Pons (tissue), 1 donor: ENCODE data around the gene CADM2.
A peak's percentile ranks its signal among the peaks of the same experiment; 100 is the strongest.
"Not testable (repeated sequence)": the region's sequence is repeated elsewhere in the genome, so short reads cannot be mapped to it uniquely, and the experiment has no call there.

Source experiments
- DNase-seq: peaks from one replicate; pipeline ENCODE4 v3.0.0-alpha.2; 2016; ENCODE audit warnings: low spot score

Gene CADM2

GRCh38 chr3:85672761-85673160 lies 714.0 kb downstream of the CADM2 start:
- DNase-seq: no peak

- no peak for DNase-seq
Observed at GRCh38 chr3:85678713-85679112, 719.9 kb downstream of the CADM2 start.

DNA sequence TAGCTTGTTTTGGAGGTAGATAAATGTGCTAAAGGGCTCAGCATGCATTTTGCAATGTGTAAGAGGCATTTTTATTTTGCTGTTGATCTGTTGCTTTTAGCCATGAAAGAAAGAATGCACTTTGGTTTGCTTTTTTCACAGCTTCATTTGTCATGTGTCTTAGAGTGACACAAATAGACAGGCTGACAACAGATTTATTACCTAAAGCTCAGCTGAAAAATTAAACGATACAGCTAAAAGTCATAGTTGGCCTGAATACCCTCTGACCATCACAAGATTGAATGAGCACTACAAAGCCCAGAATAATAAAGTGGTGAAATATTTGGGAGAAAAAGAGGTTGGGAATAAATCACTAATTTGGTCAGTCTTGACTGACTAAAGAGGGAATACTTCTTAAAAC lies 723.1 kb downstream of the CADM2 start:
- DNase-seq: no peak

GRCh38 chr3:85691196-85691595 lies 732.4 kb downstream of the CADM2 start:
- no peak for DNase-seq

DNA sequence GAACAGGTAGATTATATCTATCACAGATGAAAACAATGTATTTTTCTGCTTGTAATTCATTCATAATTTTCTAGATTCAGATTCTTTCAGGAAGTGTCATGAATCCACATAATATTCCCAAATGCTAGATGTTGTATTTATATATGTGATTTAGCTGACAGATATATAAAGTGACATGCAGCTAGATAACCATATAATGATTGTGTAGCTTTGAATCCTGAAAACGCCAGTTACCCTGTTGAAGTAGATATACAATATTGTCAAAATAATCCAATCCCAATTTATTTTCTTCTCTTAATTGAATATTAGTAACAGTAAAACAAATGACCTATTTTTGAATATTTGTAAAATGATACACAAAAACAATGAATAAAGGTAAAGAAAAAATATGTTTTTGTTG lies 738.4 kb downstream of the CADM2 start:
- DNase-seq: no peak

DNA sequence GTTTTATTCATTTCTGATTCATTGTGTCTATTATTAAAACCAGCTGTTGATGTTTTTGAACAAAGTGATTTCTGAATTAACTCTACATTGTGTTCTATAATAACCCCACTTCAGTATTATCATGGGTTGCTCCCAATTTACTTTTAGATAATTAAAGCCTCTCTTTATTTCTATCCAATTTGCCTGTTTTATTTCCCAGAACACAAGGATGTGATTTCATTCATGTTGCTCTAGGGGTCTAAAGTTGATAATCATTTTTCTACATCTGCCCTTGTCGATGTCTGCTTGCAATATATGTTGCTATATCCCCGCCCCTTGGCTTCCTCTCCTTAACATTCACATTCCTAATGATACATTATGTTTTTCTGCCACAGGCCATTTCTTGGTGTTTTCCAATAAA lies 747.3 kb downstream of the CADM2 start:
- no peak for DNase-seq

GRCh38 chr3:85708325-85708724 lies 749.5 kb downstream of the CADM2 start:
- not testable (repeated sequence) for DNase-seq

GRCh38 chr3:85709346-85709892 lies 750.6 kb downstream of the CADM2 start:
- DNase-seq: no peak

DNA sequence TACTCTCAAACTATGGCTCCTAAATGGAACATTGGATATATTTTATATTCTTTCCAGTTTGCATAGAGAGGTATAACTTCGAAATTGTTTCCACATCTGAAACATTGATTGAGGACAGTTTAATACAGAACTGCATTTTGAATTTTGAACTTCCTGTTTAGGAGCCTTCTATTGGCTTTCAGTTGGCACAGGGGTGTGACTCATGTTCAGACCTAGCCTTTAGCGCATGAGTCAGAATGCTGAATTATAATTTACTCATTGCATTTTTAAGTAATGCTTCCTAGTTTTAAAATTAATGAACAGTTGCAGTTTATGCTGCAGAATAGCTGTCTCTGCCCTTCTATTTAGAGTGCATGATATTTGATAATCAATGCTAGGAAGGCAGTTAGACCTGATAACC lies 751.7 kb downstream of the CADM2 start:
- no peak for DNase-seq

GRCh38 chr3:85721409-85722145 lies 762.8 kb downstream of the CADM2 start:
- no peak for DNase-seq

DNA sequence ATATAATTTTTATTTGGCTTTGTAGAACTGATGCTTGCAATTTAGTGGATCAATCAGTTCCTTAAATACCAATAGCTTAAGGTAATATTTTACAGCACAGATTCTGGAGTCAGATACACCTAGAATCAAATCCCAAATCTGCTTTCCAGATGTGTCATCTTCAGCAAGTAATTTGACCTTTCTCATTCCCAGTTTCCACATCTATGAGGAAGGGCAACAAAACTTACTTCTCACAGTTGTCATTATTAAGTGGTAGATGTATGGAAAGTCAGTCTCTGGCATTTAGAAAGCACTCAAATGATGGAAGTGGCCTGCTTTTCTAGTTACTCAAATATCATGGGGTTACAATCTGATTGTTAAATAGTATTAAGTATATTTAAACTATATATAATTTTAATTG lies 767.0 kb downstream of the CADM2 start:
- no peak for DNase-seq

GRCh38 chr3:85726241-85726640 lies 767.5 kb downstream of the CADM2 start:
- DNase-seq: no peak

GRCh38 chr3:85737846-85738245 lies 779.1 kb downstream of the CADM2 start:
- no peak for DNase-seq

DNA sequence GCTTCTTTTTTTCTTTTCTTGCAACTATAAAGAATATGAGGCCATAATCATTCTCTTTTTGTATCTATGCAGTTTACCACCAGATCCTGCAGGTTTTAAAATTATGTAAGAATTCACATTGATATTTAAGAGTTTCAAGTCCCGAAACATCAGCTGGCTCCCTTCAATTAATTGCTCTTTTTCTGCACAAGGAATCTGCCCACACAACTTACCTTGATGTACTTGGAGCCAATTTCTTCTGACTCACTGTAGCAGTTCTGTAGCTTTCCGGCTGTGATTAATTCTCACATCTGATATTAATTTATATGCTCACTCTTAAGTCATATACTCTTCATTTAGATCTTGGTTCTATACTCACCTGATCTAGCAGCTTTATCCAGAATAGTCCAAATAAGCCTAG lies 781.8 kb downstream of the CADM2 start:
- no peak for DNase-seq

- no peak for DNase-seq
Observed at GRCh38 chr3:85758442-85758841, 799.7 kb downstream of the CADM2 start.

DNA sequence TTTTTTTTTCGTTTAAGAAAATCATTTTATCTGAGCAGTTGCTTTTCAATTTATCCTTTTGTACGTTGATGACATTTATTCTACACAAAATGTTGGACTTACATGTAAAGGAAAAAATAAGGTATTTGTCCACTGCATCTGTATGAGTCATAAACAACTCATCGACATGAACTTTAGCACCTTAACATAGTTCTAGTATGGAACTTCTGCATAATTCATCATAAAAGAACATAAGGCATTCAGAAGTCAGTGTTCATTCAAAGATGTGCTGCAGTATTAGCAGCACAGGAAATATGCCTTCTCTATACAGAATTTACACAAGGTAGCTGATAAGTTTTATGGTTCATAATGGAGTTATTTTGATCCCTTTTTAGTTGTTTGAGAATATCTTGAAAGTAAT lies 801.6 kb downstream of the CADM2 start:
- DNase-seq: no peak

- DNase-seq: no peak
Observed at GRCh38 chr3:85780806-85781205, 822.0 kb downstream of the CADM2 start.

DNA sequence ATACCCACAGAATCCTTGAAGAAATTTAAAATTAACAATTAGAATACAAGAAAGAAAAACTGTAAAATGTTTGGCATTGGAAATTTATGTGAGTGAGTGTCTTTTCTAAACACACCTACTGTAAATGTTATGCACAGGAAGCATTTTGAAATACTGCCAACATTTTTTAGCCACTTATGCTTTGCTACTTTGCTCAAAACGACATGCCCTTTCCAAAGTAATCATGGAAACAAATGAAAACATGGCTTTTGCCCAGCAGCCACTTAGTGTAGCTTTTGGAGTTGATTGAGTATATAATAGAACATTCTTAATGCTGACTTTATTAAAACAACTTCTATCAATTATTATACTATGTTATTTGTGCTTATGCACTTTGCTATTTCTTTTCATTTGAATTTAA lies 823.0 kb downstream of the CADM2 start:
- no peak for DNase-seq

DNA sequence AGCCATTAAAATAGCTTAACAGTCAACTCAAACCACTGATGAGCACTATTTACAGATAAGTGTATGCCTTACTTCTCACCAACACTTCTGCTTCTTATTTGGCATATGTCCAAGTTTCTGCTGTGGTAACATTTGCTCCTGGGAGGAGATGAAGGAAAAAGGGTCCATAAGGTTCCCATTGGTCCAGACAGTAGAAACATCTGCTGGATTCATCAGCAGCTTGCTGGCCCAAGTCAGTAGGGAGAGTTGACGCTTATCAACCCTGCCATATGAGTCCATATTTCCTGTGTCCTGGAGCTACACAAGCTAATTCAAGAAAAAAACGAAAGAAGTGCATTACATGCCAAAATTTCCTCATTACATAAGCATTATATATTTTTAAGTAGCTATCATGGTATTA lies 824.5 kb downstream of the CADM2 start:
- DNase-seq: no peak

- no peak for DNase-seq
Observed at GRCh38 chr3:85785766-85786165, 827.0 kb downstream of the CADM2 start.

- peak; percentile 31 for DNase-seq
Observed at GRCh38 chr3:85790445-85791030, 831.7 kb downstream of the CADM2 start.

- DNase-seq: no peak
Observed at GRCh38 chr3:85796140-85796539, 837.4 kb downstream of the CADM2 start.

- DNase-seq: no peak
Observed at GRCh38 chr3:85800676-85801075, 841.9 kb downstream of the CADM2 start.

- DNase-seq: peak; percentile 29
Observed at GRCh38 chr3:85801955-85802354, 843.2 kb downstream of the CADM2 start.
